ENCODE data around the gene TGFBR2. TPM values are rescaled to one million over a fixed set of nuclear protein-coding genes. Genes with fewer than 3 reads are reported as not detected.

The TGFBR2 gene
- total RNA-seq, 1 experiment from 2014 or later: 22.5 TPM

- H3K79me2 ChIP-seq (ENCODE audit: insufficient read depth, low read length): peaks cover 48% of the 10 kb centered on the region
- no peak for TF ChIP-seq SP1 (IDR thresholded peaks at IDR 0.05; ENCODE audit: low read depth)
- TF ChIP-seq SIN3A (IDR thresholded peaks at IDR 0.05; ENCODE audit: low read depth): no peak
- TF ChIP-seq POLR2AphosphoS5 (IDR thresholded peaks at IDR 0.05; ENCODE audit: low read depth, low read length): no peak
- TF ChIP-seq SRF (IDR thresholded peaks at IDR 0.05; ENCODE audit: low read depth): no peak
- TF ChIP-seq ATF3 (IDR thresholded peaks at IDR 0.05): no peak
- TF ChIP-seq EZH2phosphoT487 (IDR thresholded peaks at IDR 0.05; ENCODE audit: borderline replicate concordance): no peak
- H3K36me3 ChIP-seq (ENCODE audit: control insufficient read depth in 1 of 2, insufficient read depth in 2 of 2, low read length in 2 of 2): peaks cover 23 to 58% of the 10 kb centered on the region in 2 experiments
- no peaks in the 10 kb centered on the region for H3K27me3 ChIP-seq (ENCODE audit: insufficient read depth, low read length)
- DNase-seq (ENCODE audit: low read depth, low spot score) (no peak), ATAC-seq (no peak)
- H3K27ac ChIP-seq (ENCODE audit: low read depth, low read length): no peak overlapping the region; the same call in 1 of the 2 replicates
- no peak overlapping the region for H3K4me2 ChIP-seq (ENCODE audit: low read length)
- no peak overlapping the region for H3K4me3 ChIP-seq (replicated peaks in 1 of 2; ENCODE audit: low read depth in 1 of 2, low read length in 2 of 2)
- CTCF ChIA-PET: interaction anchor here (0.7 to 0.9 kb wide), 2 partner anchors 644 to 649 kb away, joined by 3 read pairs; no protein-coding TSS in a partner anchor
- no peak overlapping the region for H2AFZ ChIP-seq (ENCODE audit: low read depth, low read length, poor library complexity, severe bottlenecking)
- no peaks in the 10 kb centered on the region for H4K20me1 ChIP-seq (ENCODE audit: insufficient read depth)
- POLR2A ChIA-PET: no interaction called here
- RAD21 ChIA-PET (ENCODE audit: low non-redundant PET in 1 of 2, low total read pairs in 2 of 2, uncharacterized antibody in 2 of 2, unreplicated experiment in 2 of 2): no interaction called here
- no TSS peak for BruUV-seq (replicated peaks)
- no peaks in the 10 kb centered on the region for H3K9me3 ChIP-seq (ENCODE audit: control insufficient read depth in 1 of 2, insufficient read depth in 1 of 2, low read depth in 1 of 2, low read length in 2 of 2)
- intact Hi-C loops (cut with micrococcal nuclease): no loop called here
- H3K9me2 ChIP-seq (ENCODE audit: insufficient read depth): no peaks in the 10 kb centered on the region
- H3K9ac ChIP-seq (ENCODE audit: low read length): no peak overlapping the region
- peaks cover 38 to 52% of the 10 kb centered on the region in 2 experiments for H3K4me1 ChIP-seq (ENCODE audit: control insufficient read depth in 1 of 2, insufficient read depth in 2 of 2, low read length in 2 of 2)
These were observed 85.0 kb downstream of the TGFBR2 start for GRCh38 chr3:30691249-30691880.

GRCh38 chr3:30691944-30692343, 85.5 kb downstream of the TGFBR2 start:
- no peaks in the 10 kb centered on the region for H3K27me3 ChIP-seq (ENCODE audit: insufficient read depth, low read length)
- POLR2A ChIA-PET: no interaction called here
- CTCF ChIA-PET: interaction anchor here (0.7 to 1.5 kb wide), 3 partner anchors 371 to 649 kb away, joined by 3 to 9 read pairs (median 3); no protein-coding TSS in a partner anchor
- RAD21 ChIA-PET (ENCODE audit: low non-redundant PET in 1 of 2, low total read pairs in 2 of 2, uncharacterized antibody in 2 of 2, unreplicated experiment in 2 of 2): no interaction called here
- no peak overlapping the region for H3K4me3 ChIP-seq (replicated peaks in 1 of 2; ENCODE audit: low read depth in 1 of 2, low read length in 2 of 2)
- no peak for DNase-seq (ENCODE audit: low read depth, low spot score)
- ATAC-seq: no peak
- no peaks in the 10 kb centered on the region for H3K9me2 ChIP-seq (ENCODE audit: insufficient read depth)
- intact Hi-C loops (cut with micrococcal nuclease): no loop called here
- TF ChIP-seq ATF3 (IDR thresholded peaks at IDR 0.05) (no peak), SRF (IDR thresholded peaks at IDR 0.05; ENCODE audit: low read depth) (no peak), CBX3 (IDR thresholded peaks at IDR 0.05; ENCODE audit: low read depth) (no peak), POLR2A (IDR thresholded peaks at IDR 0.05; ENCODE audit: borderline replicate concordance, extremely low read depth, insufficient read depth, insufficient read length) (no peak), RAD21 (IDR thresholded peaks at IDR 0.05; ENCODE audit: low read depth) (no peak), SIN3A (IDR thresholded peaks at IDR 0.05; ENCODE audit: low read depth) (no peak), MAX (IDR thresholded peaks at IDR 0.05) (no peak), FOSL1 (IDR thresholded peaks at IDR 0.05; ENCODE audit: low read depth) (no peak), TCF7L2 (IDR thresholded peaks at IDR 0.05; ENCODE audit: borderline replicate concordance, extremely low read depth, insufficient read depth, insufficient read length) (no peak), EZH2phosphoT487 (IDR thresholded peaks at IDR 0.05; ENCODE audit: borderline replicate concordance) (no peak), CTCF (IDR thresholded peaks at IDR 0.05 in 2 of 3, conservative IDR thresholded peaks at IDR 0.05 in 1 of 3; ENCODE audit: borderline replicate concordance in 1 of 3, insufficient read depth in 1 of 3, low read depth in 2 of 3, low read length in 2 of 3) (no peak), ELF1 (IDR thresholded peaks at IDR 0.05; ENCODE audit: borderline replicate concordance, low read depth) (no peak)
- peaks cover 23 to 58% of the 10 kb centered on the region in 2 experiments for H3K36me3 ChIP-seq (ENCODE audit: control insufficient read depth in 1 of 2, insufficient read depth in 2 of 2, low read length in 2 of 2)
- peaks cover 36 to 47% of the 10 kb centered on the region in 2 experiments for H3K4me1 ChIP-seq (ENCODE audit: control insufficient read depth in 1 of 2, insufficient read depth in 2 of 2, low read length in 2 of 2)
- no peaks in the 10 kb centered on the region for H3K9me3 ChIP-seq (ENCODE audit: control insufficient read depth in 1 of 2, insufficient read depth in 1 of 2, low read depth in 1 of 2, low read length in 2 of 2)
- H3K79me2 ChIP-seq (ENCODE audit: insufficient read depth, low read length): peaks cover 42% of the 10 kb centered on the region
- no peaks in the 10 kb centered on the region for H4K20me1 ChIP-seq (ENCODE audit: insufficient read depth)
- no peak overlapping the region for H3K27ac ChIP-seq (ENCODE audit: low read depth, low read length)
- no TSS peak for BruUV-seq (replicated peaks)
- no peak overlapping the region for H3K9ac ChIP-seq (ENCODE audit: low read length)
- no peak overlapping the region for H2AFZ ChIP-seq (ENCODE audit: low read depth, low read length, poor library complexity, severe bottlenecking)
- H3K4me2 ChIP-seq (ENCODE audit: low read length): no peak overlapping the region
